Neuronal stem cell (in vitro differentiated cells): ENCODE results near the gene CHD8.

ENCODE experiments used
- DNase-seq: peaks from one replicate; pipeline ENCODE4 v3.0.0-alpha.2; 2013; ENCODE audit warnings: low spot score
- H2AFZ ChIP-seq: one replicate; pipeline ENCODE4 v1.6.1; 2013; ENCODE audit warnings: mild to moderate bottlenecking, low read length, inconsistent platforms
- H2AK5ac ChIP-seq: 2 replicates; pipeline ENCODE4 v1.6.1; 2013; ENCODE audit warnings: low read depth, mild to moderate bottlenecking, inconsistent platforms, low read length, moderate library complexity, mixed read lengths
- H2BK120ac ChIP-seq: 2 replicates; pipeline ENCODE4 v1.6.1; 2013; ENCODE audit warnings: low read depth, mild to moderate bottlenecking, inconsistent platforms, low read length, moderate library complexity, mixed read lengths
- H2BK12ac ChIP-seq: one replicate; pipeline ENCODE4 v1.6.1; 2013; ENCODE audit warnings: low read length, inconsistent platforms
- H2BK15ac ChIP-seq: 2 replicates; pipeline ENCODE4 v1.6.1; 2013; ENCODE audit warnings: mild to moderate bottlenecking, low read length, inconsistent platforms, mixed read lengths
- H2BK5ac ChIP-seq: one replicate; pipeline ENCODE4 v1.6.1; 2013; ENCODE audit warnings: inconsistent platforms, mild to moderate bottlenecking, low read length, moderate library complexity
- H3K14ac ChIP-seq: one replicate; pipeline ENCODE4 v1.6.1; 2013; ENCODE audit warnings: low read length, inconsistent platforms
- H3K18ac ChIP-seq: 2 replicates; pipeline ENCODE4 v1.6.1; 2013; ENCODE audit warnings: low read length, inconsistent platforms
- H3K23ac ChIP-seq: 2 replicates; pipeline ENCODE4 v1.6.1; 2013; ENCODE audit warnings: low read depth, mild to moderate bottlenecking, mixed read lengths, low read length, inconsistent platforms; ENCODE audit not compliant: poor library complexity
- H3K27ac ChIP-seq: replicated peaks from 3 replicates; pipeline ENCODE4 v1.5.1; 2013; ENCODE audit warnings: low read length, inconsistent platforms
- H3K27me3 ChIP-seq, 3 experiments: 2 replicates each; pipeline ENCODE4 v1.6.1; 2013; ENCODE audit warnings: low read length in 3 of 3, mild to moderate bottlenecking in 2 of 3, inconsistent platforms in 1 of 3, low read depth in 1 of 3, mixed read lengths in 1 of 3, moderate library complexity in 1 of 3; ENCODE audit not compliant: control insufficient read depth in 3 of 3, insufficient read depth in 3 of 3
- H3K36me3 ChIP-seq, 2 donors: replicated peaks in 1 of 2; 2 replicates each; pipeline ENCODE4 v1.6.1; 2013; ENCODE audit warnings: low read length in 2 of 2; ENCODE audit not compliant: control insufficient read depth in 2 of 2, insufficient read depth in 2 of 2
- H3K4ac ChIP-seq: 2 replicates; pipeline ENCODE4 v1.6.1; 2013; ENCODE audit warnings: inconsistent platforms, mild to moderate bottlenecking, low read length, moderate library complexity
- H3K4me1 ChIP-seq, 2 donors: 1 replicate in 1 of 2; 2 replicates in 1 of 2; pipeline ENCODE4 v1.6.1; 2013; ENCODE audit warnings: low read length in 2 of 2, low read depth in 1 of 2; ENCODE audit not compliant: control insufficient read depth in 2 of 2, insufficient read depth in 1 of 2
- H3K4me2 ChIP-seq: one replicate; pipeline ENCODE4 v1.6.1; 2013; ENCODE audit warnings: mild to moderate bottlenecking, low read length, inconsistent platforms; ENCODE audit not compliant: insufficient read depth, poor library complexity, severe bottlenecking
- H3K4me3 ChIP-seq, 2 donors: 2 replicates each; pipeline ENCODE4 v1.5.1; 2013; ENCODE audit warnings: low read length in 2 of 2, mild to moderate bottlenecking in 2 of 2, inconsistent platforms in 1 of 2, moderate library complexity in 1 of 2
- H3K79me1 ChIP-seq: one replicate; pipeline ENCODE4 v1.6.1; 2013; ENCODE audit warnings: low read depth, mild to moderate bottlenecking, inconsistent platforms, low read length, moderate library complexity
- H3K9ac ChIP-seq: one replicate; pipeline ENCODE4 v1.6.1; 2013; ENCODE audit warnings: mild to moderate bottlenecking, low read depth, low read length, inconsistent platforms; ENCODE audit not compliant: poor library complexity
- H3K9me3 ChIP-seq, 2 donors: replicated peaks in 1 of 2; 2 replicates each; pipeline versions ENCODE3 to v1.6.1; 2013; ENCODE audit warnings: low read length in 2 of 2, mild to moderate bottlenecking in 2 of 2, inconsistent platforms in 1 of 2, low read depth in 1 of 2, mixed read lengths in 1 of 2, moderate library complexity in 1 of 2; ENCODE audit not compliant: control insufficient read depth in 2 of 2, insufficient read depth in 1 of 2
- H4K8ac ChIP-seq: one replicate; pipeline ENCODE4 v1.6.1; 2013; ENCODE audit warnings: low read depth, mild to moderate bottlenecking, inconsistent platforms, low read length, moderate library complexity
- H4K91ac ChIP-seq: one replicate; pipeline ENCODE4 v1.6.1; 2013; ENCODE audit warnings: low read length, low read depth, mild to moderate bottlenecking, inconsistent platforms; ENCODE audit not compliant: poor library complexity
- WGBS, 2 donors: extraction: QIAGEN DNeasy Blood & Tissue Kit; methylation state at CpG; one replicate each; pipeline ENCODE4 v1.1.7; 2013; ENCODE audit warnings: missing lambda C conversion rate in 2 of 2, mixed read lengths in 1 of 2; ENCODE audit not compliant: insufficient read length in 2 of 2, insufficient replicate concordance in 1 of 2; ENCODE audit errors: extremely low coverage in 2 of 2; 5-methylcytosine and 5-hydroxymethylcytosine counted together

The CHD8 gene

DNA sequence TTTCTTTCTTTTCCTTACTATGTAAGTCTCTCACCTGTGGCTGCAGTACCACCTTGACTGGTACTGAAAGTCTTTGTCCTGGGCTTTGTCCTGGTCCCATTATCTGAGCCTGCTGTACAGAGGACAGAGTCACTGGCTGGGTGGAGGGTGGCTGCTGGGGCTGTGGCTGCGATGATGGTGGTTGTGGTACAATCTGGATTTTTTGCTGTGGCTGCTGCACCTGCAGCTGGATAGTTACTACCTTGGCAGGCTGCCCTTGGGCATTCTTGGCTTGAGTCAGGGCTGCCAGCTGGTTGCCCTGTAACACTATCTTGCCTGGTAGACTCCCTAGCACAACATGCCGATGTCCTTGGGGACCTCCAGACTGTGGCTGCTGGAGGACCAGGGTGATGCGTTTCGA, 27.0 kb downstream of the CHD8 start:
- Histone ChIP-seq H3K9ac (no peak overlapping the region), H2BK120ac (no peak overlapping the region), H4K91ac (no peak overlapping the region), H3K4me3 (no peak overlapping the region), H2BK12ac (no peak overlapping the region), H2AFZ (no peak overlapping the region), H3K9me3 (no peaks in the 10 kb centered on the region), H3K4me2 (no peak overlapping the region), H3K4ac (no peak overlapping the region), H3K79me1 (peaks cover 8% of the 10 kb centered on the region), H4K8ac (no peak overlapping the region), H2BK15ac (no peak overlapping the region), H2AK5ac (no peak overlapping the region), H2BK5ac (no peak overlapping the region), H3K23ac (no peak overlapping the region), H3K36me3 (peaks cover 49 to 98% of the 10 kb centered on the region in 2 donors), H3K27me3 (peaks cover 0 to 1% (median 0%) of the 10 kb centered on the region in 3 experiments), H3K18ac (peak overlapping the region; percentile 9), H3K4me1 (no peaks in the 10 kb centered on the region), H3K14ac (no peak overlapping the region), H3K27ac (no peak overlapping the region)
- no CpG with 5 or more reads among the region's 4 CpGs for WGBS, 2 donors
- DNase-seq = no peak

- no peak overlapping the region for H3K18ac ChIP-seq
- H3K79me1 ChIP-seq = peaks cover 8% of the 10 kb centered on the region
- no peak for DNase-seq
- H3K14ac ChIP-seq = no peak overlapping the region
- H4K8ac ChIP-seq = no peak overlapping the region
- H3K36me3 ChIP-seq = peaks cover 55 to 99% of the 10 kb centered on the region in 2 donors
- no peaks in the 10 kb centered on the region for H3K9me3 ChIP-seq
- no peak overlapping the region for H3K23ac ChIP-seq
- no peak overlapping the region for H2BK12ac ChIP-seq
- no peaks in the 10 kb centered on the region for H3K4me1 ChIP-seq
- H3K4me2 ChIP-seq = no peak overlapping the region
- no peak overlapping the region for H4K91ac ChIP-seq
- no peak overlapping the region for H2BK5ac ChIP-seq
- H3K4ac ChIP-seq = no peak overlapping the region
- no peak overlapping the region for H2AK5ac ChIP-seq
- no peak overlapping the region for H3K4me3 ChIP-seq
- H3K9ac ChIP-seq = no peak overlapping the region
- H3K27me3 ChIP-seq = peaks cover 0 to 1% (median 0%) of the 10 kb centered on the region in 3 experiments
- H2BK15ac ChIP-seq = no peak overlapping the region
- H2BK120ac ChIP-seq = no peak overlapping the region
- H3K27ac ChIP-seq = no peak overlapping the region
- H2AFZ ChIP-seq = no peak overlapping the region
- WGBS, 2 donors = no CpG with 5 or more reads among the region's 1 CpG
These were observed 29.2 kb downstream of the CHD8 start for GRCh38 chr14:21426692-21427091.

GRCh38 chr14:21419528-21419927, 36.4 kb downstream of the CHD8 start:
- H3K4me3 ChIP-seq = no peak overlapping the region
- no peak for DNase-seq
- H3K4me2 ChIP-seq = no peak overlapping the region
- H3K79me1 ChIP-seq = no peaks in the 10 kb centered on the region
- peak overlapping the region; percentile 44 for H2BK5ac ChIP-seq
- H3K9ac ChIP-seq = no peak overlapping the region
- no peak overlapping the region for H2AK5ac ChIP-seq
- no peak overlapping the region for H3K14ac ChIP-seq
- no CpG with 5 or more reads among the region's 5 CpGs for WGBS, 2 donors
- H3K23ac ChIP-seq = no peak overlapping the region
- H3K4me1 ChIP-seq = no peaks in the 10 kb centered on the region
- H4K91ac ChIP-seq = no peak overlapping the region
- no peak overlapping the region for H2AFZ ChIP-seq
- H3K9me3 ChIP-seq = no peaks in the 10 kb centered on the region
- no peak overlapping the region for H3K18ac ChIP-seq
- H2BK15ac ChIP-seq = no peak overlapping the region
- H4K8ac ChIP-seq = peak overlapping the region; percentile 45
- no peak overlapping the region for H2BK12ac ChIP-seq
- H2BK120ac ChIP-seq = no peak overlapping the region
- no peak overlapping the region for H3K4ac ChIP-seq
- H3K27me3 ChIP-seq = no peaks in the 10 kb centered on the region
- peaks cover 31 to 93% of the 10 kb centered on the region in 2 donors for H3K36me3 ChIP-seq
- H3K27ac ChIP-seq = no peak overlapping the region

GRCh38 chr14:21415329-21415728, 40.6 kb downstream of the CHD8 start:
- H3K4me3 ChIP-seq = no peak overlapping the region
- H3K27ac ChIP-seq = no peak overlapping the region
- H3K4me2 ChIP-seq = no peak overlapping the region
- no CpG with 5 or more reads among the region's 4 CpGs for WGBS, 2 donors
- no peaks in the 10 kb centered on the region for H3K9me3 ChIP-seq
- no peak overlapping the region for H2BK12ac ChIP-seq
- no peak overlapping the region for H3K23ac ChIP-seq
- H3K36me3 ChIP-seq = peaks cover 35 to 93% of the 10 kb centered on the region in 2 donors
- no peak overlapping the region for H2AFZ ChIP-seq
- H3K27me3 ChIP-seq = no peaks in the 10 kb centered on the region
- no peak overlapping the region for H4K8ac ChIP-seq
- no peak overlapping the region for H2BK120ac ChIP-seq
- no peak overlapping the region for H2BK15ac ChIP-seq
- no peak overlapping the region for H2BK5ac ChIP-seq
- no peak overlapping the region for H3K9ac ChIP-seq
- no peak overlapping the region for H3K14ac ChIP-seq
- H3K4me1 ChIP-seq = no peaks in the 10 kb centered on the region
- H2AK5ac ChIP-seq = no peak overlapping the region
- H3K18ac ChIP-seq = no peak overlapping the region
- no peak overlapping the region for H4K91ac ChIP-seq
- no peak overlapping the region for H3K4ac ChIP-seq
- no peak for DNase-seq
- H3K79me1 ChIP-seq = no peaks in the 10 kb centered on the region
